ENCODE results near the gene PLEKHH2.

PLEKHH2 gene

DNA sequence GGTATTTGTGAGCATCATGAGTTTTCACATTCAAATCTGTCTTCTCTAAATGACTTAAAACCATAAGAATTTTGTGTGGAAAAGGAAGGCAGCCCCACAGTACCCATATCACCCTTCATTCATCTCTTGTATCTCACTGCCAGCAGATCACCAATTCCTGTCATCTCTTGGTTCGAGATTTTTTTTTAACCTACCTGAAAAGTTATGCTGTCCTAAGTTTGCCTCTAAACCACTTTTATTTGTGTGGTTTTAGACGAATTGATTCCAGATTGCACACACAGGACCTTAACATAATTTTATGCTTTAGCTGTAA is 169.6 kb downstream of the PLEKHH2 start:
- Mint-ChIP-seq H3K27ac (no peak overlapping the region), H3K4me1 (ENCODE audit: low read depth) (no peaks in the 10 kb centered on the region), H3K4me3 (no peak overlapping the region), H3K36me3 (ENCODE audit: low read depth) (no peaks in the 10 kb centered on the region), H3K9me3 (no peaks in the 10 kb centered on the region), H3K27me3 (no peaks in the 10 kb centered on the region)
- intact Hi-C loops (cut with micrococcal nuclease), result no loop called here

GRCh38 chr2:43810452-43810851 is 173.4 kb downstream of the PLEKHH2 start:
- no peaks in the 10 kb centered on the region for H3K9me3 Mint-ChIP-seq
- intact Hi-C loops (cut with micrococcal nuclease), result no loop called here

GRCh38 chr2:43810888-43811287 is 173.8 kb downstream of the PLEKHH2 start:
- no peaks in the 10 kb centered on the region for H3K9me3 Mint-ChIP-seq
- H3K4me1 Mint-ChIP-seq (ENCODE audit: low read depth), result no peaks in the 10 kb centered on the region
- H3K4me3 Mint-ChIP-seq, result no peak overlapping the region
- H3K27ac Mint-ChIP-seq, result no peak overlapping the region
- intact Hi-C loops (cut with micrococcal nuclease), result no loop called here
- H3K27me3 Mint-ChIP-seq, result no peaks in the 10 kb centered on the region
- H3K36me3 Mint-ChIP-seq (ENCODE audit: low read depth), result no peaks in the 10 kb centered on the region

More at GRCh38 chr2:43810452-43810851, 173.4 kb downstream of the PLEKHH2 start:
- no peak overlapping the region for H3K27ac Mint-ChIP-seq
- no peaks in the 10 kb centered on the region for H3K36me3 Mint-ChIP-seq (ENCODE audit: low read depth)
- H3K27me3 Mint-ChIP-seq, result no peaks in the 10 kb centered on the region
- H3K4me1 Mint-ChIP-seq (ENCODE audit: low read depth), result no peaks in the 10 kb centered on the region
- no peak overlapping the region for H3K4me3 Mint-ChIP-seq

DNA sequence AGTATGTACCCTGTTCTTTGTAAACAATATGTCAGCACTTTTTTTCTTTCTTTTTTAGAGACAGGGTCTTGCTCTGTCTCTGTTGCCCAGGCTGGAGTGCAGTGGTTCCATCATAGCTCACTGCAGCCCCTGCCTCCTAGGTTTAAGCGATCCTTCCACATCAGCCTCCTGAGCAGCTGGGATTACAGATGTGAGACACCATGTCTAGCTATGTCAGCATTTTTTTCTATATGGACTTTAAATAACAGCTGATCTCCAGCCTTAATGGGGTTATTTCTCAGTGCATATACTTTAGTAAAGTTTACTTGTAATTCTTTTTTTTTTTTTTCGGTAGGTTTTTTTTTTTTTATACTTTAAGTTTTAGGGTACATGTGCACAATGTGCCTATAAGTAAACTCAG is 174.9 kb downstream of the PLEKHH2 start:
- Mint-ChIP-seq H3K4me3 (no peak overlapping the region), H3K27me3 (no peaks in the 10 kb centered on the region), H3K4me1 (ENCODE audit: low read depth) (no peaks in the 10 kb centered on the region), H3K36me3 (ENCODE audit: low read depth) (no peaks in the 10 kb centered on the region), H3K9me3 (no peaks in the 10 kb centered on the region), H3K27ac (no peak overlapping the region)
- intact Hi-C loops (cut with micrococcal nuclease), result no loop called here

GRCh38 chr2:43812947-43813346 is 175.9 kb downstream of the PLEKHH2 start:
- Mint-ChIP-seq H3K9me3 (no peaks in the 10 kb centered on the region), H3K4me1 (ENCODE audit: low read depth) (no peaks in the 10 kb centered on the region), H3K27me3 (no peaks in the 10 kb centered on the region), H3K36me3 (ENCODE audit: low read depth) (no peaks in the 10 kb centered on the region), H3K27ac (no peak overlapping the region), H3K4me3 (no peak overlapping the region)
- intact Hi-C loops (cut with micrococcal nuclease), result no loop called here

DNA sequence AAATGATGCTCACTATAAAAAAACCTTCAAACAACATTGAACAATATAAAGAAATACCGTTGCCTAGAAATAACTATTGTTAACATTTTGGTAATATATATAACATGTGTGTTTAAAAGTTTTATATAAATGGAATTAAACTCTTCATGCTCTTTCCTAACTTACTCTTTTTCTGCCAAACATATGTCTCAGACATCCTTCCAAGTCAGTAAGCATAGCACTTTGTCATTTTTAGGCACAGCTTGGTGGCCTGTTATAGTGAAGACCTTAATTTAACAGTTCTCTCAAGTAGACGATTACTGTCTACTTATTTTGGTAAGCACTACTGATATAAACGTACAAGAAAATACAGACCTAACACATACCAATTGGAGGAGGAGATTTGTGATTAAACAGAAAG is 177.7 kb downstream of the PLEKHH2 start:
- intact Hi-C loops (cut with micrococcal nuclease), result no loop called here
- H3K27ac Mint-ChIP-seq, result no peak overlapping the region
- H3K4me3 Mint-ChIP-seq, result no peak overlapping the region
- H3K4me1 Mint-ChIP-seq (ENCODE audit: low read depth), result no peaks in the 10 kb centered on the region
- H3K9me3 Mint-ChIP-seq, result no peaks in the 10 kb centered on the region
- H3K36me3 Mint-ChIP-seq (ENCODE audit: low read depth), result no peaks in the 10 kb centered on the region
- H3K27me3 Mint-ChIP-seq, result no peaks in the 10 kb centered on the region
